Rectal smooth muscle tissue (tissue), 1 donor: ENCODE results near the gene TMEM123.

Source experiments
- H3K27ac ChIP-seq: one replicate; pipeline ENCODE4 v1.7.0; 2013; ENCODE audit warnings: low read depth, low read length, inconsistent platforms
- H3K27me3 ChIP-seq: one replicate; pipeline ENCODE4 v1.7.0; 2013; ENCODE audit warnings: low read length; ENCODE audit not compliant: control insufficient read depth, insufficient read depth
- H3K36me3 ChIP-seq: one replicate; pipeline ENCODE4 v1.7.0; 2013; ENCODE audit warnings: low read length; ENCODE audit not compliant: control insufficient read depth, insufficient read depth
- H3K4me1 ChIP-seq: one replicate; pipeline ENCODE4 v1.7.0; 2013; ENCODE audit warnings: low read length; ENCODE audit not compliant: control insufficient read depth, insufficient read depth
- H3K4me3 ChIP-seq: one replicate; pipeline ENCODE4 v1.7.0; 2013; ENCODE audit warnings: low read length
- H3K9ac ChIP-seq: one replicate; pipeline ENCODE4 v1.7.0; 2013; ENCODE audit warnings: low read length

The TMEM123 gene

DNA sequence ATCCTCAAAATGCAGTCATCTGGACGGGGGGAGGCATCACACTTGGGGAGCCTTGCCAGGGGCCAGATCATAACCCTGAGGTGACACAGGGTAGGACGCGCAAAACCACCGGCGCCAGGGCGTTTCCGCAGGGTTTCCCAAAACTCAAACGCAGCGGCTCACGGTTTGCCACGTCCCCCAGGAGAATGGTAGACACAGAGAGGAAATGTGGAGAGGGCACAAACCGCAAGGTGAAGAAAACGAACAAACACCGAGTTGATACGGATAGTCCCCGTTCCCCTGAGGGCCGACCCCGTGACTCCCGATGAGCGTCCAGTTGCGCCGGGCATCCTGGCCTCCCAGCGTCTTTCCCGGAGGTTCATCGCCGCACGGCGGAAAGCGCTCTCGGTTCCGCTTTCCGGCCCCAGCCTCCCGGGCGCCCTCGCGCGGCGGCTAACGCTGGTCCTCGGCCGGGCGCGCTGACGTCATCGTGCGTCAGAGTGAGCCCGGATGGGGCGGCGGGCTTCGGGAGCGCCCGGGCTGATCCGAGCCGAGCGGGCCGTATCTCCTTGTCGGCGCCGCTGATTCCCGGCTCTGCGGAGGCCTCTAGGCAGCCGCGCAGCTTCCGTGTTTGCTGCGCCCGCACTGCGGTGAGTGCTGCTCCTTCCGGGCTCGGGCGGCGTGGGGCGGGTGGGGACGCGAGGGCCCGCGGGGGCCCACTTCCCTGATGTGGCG lies 105.7 kb downstream of the TMEM123 start, which contains the start of gene BIRC2:
TSS of gene BIRC2 (plus strand) at position 467 of the 714 bp plus-strand sequence. CDS start 2,641 bp downstream, outside the sequence.
- Histone ChIP-seq H3K27ac (peak within 1 kb of the TSS; percentile 97), H3K9ac (peak within 1 kb of the TSS; percentile 87), H3K27me3 (no peaks in the 10 kb centered on the region), H3K4me1 (peaks cover 16% of the 10 kb centered on the region), H3K36me3 (peaks cover 3% of the 10 kb centered on the region), H3K4me3 (peak within 1 kb of the TSS; percentile 87)

DNA sequence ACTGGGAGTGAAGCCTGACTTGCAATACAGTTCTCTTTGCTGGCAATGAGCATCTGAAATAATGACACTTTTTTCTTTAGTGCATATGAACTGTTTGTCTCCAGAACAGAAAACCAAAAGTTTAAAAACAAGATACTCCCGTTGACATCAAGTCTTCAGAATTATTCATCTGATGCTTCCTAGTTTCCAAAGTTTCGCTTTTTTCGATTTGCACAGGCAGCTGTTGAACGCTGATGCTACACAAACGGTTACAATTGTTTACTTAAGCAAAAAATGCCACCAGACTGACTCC lies 106.2 kb downstream of the TMEM123 start:
- peaks cover 16% of the 10 kb centered on the region for H3K4me1 ChIP-seq
- peak overlapping the region; percentile 97 for H3K27ac ChIP-seq
- peak overlapping the region; percentile 87 for H3K9ac ChIP-seq
- no peaks in the 10 kb centered on the region for H3K27me3 ChIP-seq
- peaks cover 3% of the 10 kb centered on the region for H3K36me3 ChIP-seq
- peak overlapping the region; percentile 87 for H3K4me3 ChIP-seq
